NCI-H2171 treated with DMSO at 0.1 percent for 48 hours (cell line): ENCODE results near the gene FAM20C.

Source experiments
- DNase-seq: peaks from one replicate; lab custom pipeline; 2025; lab: John Stamatoyannopoulos, UW

Gene FAM20C

GRCh38 chr7:305410-306151, 113.2 kb downstream of the FAM20C start:
- no peak for DNase-seq

- DNase-seq, result no peak
Observed at GRCh38 chr7:307970-308369, 115.6 kb downstream of the FAM20C start.

GRCh38 chr7:309586-310228, 117.3 kb downstream of the FAM20C start:
- no peak for DNase-seq
